Mononuclear cell (primary cell): ENCODE results near the gene MAFG. TPM values are rescaled to one million over a fixed set of nuclear protein-coding genes. Genes with fewer than 3 reads are reported as not detected.

Source experiments
- H3K27me3 ChIP-seq: 2 replicates; pipeline ENCODE4 v1.6.0; 2011; ENCODE audit warnings: low read length, control low read depth; ENCODE audit not compliant: insufficient read depth
- H3K4me1 ChIP-seq: 2 replicates; pipeline ENCODE4 v1.5.1; 2011; ENCODE audit warnings: mild to moderate bottlenecking, low read length, control low read depth; ENCODE audit not compliant: insufficient read depth
- H3K4me3 ChIP-seq: 2 replicates; pipeline ENCODE4 v1.5.1; 2011; ENCODE audit warnings: mild to moderate bottlenecking, low read length, moderate library complexity
- H3K9me3 ChIP-seq: 2 replicates; pipeline ENCODE4 v1.5.1; 2011; ENCODE audit warnings: low read depth, mild to moderate bottlenecking, control low read depth, low read length
- total RNA-seq: library from RNA; depleted of rRNA; stranded (reverse); fragments of >200 nt; gene quantifications from one replicate; pipeline ENCODE4 v1.2.3, GENCODE V29; 2012

Gene MAFG
- 14.9 TPM for total RNA-seq

GRCh38 chr17:81927653-81928543 lies at the start of gene MAFG:
MAFG (minus strand) TSS chr17:81927735; CDS start chr17:81923185, 4,550 bp downstream.
- Histone ChIP-seq H3K4me1 (peaks cover 45% of the 10 kb centered on the region), H3K9me3 (no peaks in the 10 kb centered on the region), H3K4me3 (peak within 1 kb of the TSS; percentile 60), H3K27me3 (peaks cover 16% of the 10 kb centered on the region)

- Histone ChIP-seq H3K27me3 (no peaks in the 10 kb centered on the region), H3K4me3 (peak overlapping the region; percentile 67), H3K4me1 (peaks cover 40% of the 10 kb centered on the region), H3K9me3 (no peaks in the 10 kb centered on the region)
Measured at GRCh38 chr17:81976332-81977210, 49.0 kb upstream of the MAFG start.

GRCh38 chr17:81973432-81973831 lies 45.9 kb upstream of the MAFG start:
- H3K4me1 ChIP-seq: peaks cover 25% of the 10 kb centered on the region
- H3K4me3 ChIP-seq: no peak overlapping the region
- no peaks in the 10 kb centered on the region for H3K9me3 ChIP-seq
- no peaks in the 10 kb centered on the region for H3K27me3 ChIP-seq

GRCh38 chr17:81968850-81969812 lies 41.6 kb upstream of the MAFG start:
- Histone ChIP-seq H3K4me1 (peaks cover 34% of the 10 kb centered on the region), H3K4me3 (no peak overlapping the region), H3K27me3 (no peaks in the 10 kb centered on the region), H3K9me3 (no peaks in the 10 kb centered on the region)

- no peak overlapping the region for H3K4me3 ChIP-seq
- peaks cover 34% of the 10 kb centered on the region for H3K4me1 ChIP-seq
- H3K27me3 ChIP-seq: no peaks in the 10 kb centered on the region
- H3K9me3 ChIP-seq: no peaks in the 10 kb centered on the region
Measured at GRCh38 chr17:81968396-81968745, 40.8 kb upstream of the MAFG start.

- peaks cover 34% of the 10 kb centered on the region for H3K4me1 ChIP-seq
- H3K27me3 ChIP-seq: peaks cover 3% of the 10 kb centered on the region
- H3K9me3 ChIP-seq: no peaks in the 10 kb centered on the region
- H3K4me3 ChIP-seq: no peak overlapping the region
Measured at GRCh38 chr17:81967533-81968395, 40.2 kb upstream of the MAFG start.

- H3K4me3 ChIP-seq: no peak overlapping the region
- H3K9me3 ChIP-seq: no peaks in the 10 kb centered on the region
- H3K4me1 ChIP-seq: peaks cover 34% of the 10 kb centered on the region
- peaks cover 7% of the 10 kb centered on the region for H3K27me3 ChIP-seq
Measured at GRCh38 chr17:81967244-81967532, 39.7 kb upstream of the MAFG start.

- peaks cover 13% of the 10 kb centered on the region for H3K27me3 ChIP-seq
- H3K9me3 ChIP-seq: no peaks in the 10 kb centered on the region
- peaks cover 34% of the 10 kb centered on the region for H3K4me1 ChIP-seq
- H3K4me3 ChIP-seq: no peak overlapping the region
Measured at GRCh38 chr17:81966343-81967243, 39.1 kb upstream of the MAFG start.

- H3K4me3 ChIP-seq: no peak overlapping the region
- no peaks in the 10 kb centered on the region for H3K9me3 ChIP-seq
- peaks cover 47% of the 10 kb centered on the region for H3K4me1 ChIP-seq
- peaks cover 20% of the 10 kb centered on the region for H3K27me3 ChIP-seq
Measured at GRCh38 chr17:81964081-81964849, 36.7 kb upstream of the MAFG start.

- H3K9me3 ChIP-seq: no peaks in the 10 kb centered on the region
- H3K4me1 ChIP-seq: peaks cover 37% of the 10 kb centered on the region
- peaks cover 31% of the 10 kb centered on the region for H3K27me3 ChIP-seq
- no peak overlapping the region for H3K4me3 ChIP-seq
Measured at GRCh38 chr17:81962499-81963441, 35.2 kb upstream of the MAFG start.

- peaks cover 28% of the 10 kb centered on the region for H3K4me1 ChIP-seq
- H3K9me3 ChIP-seq: no peaks in the 10 kb centered on the region
- H3K27me3 ChIP-seq: peaks cover 31% of the 10 kb centered on the region
- no peak overlapping the region for H3K4me3 ChIP-seq
Measured at GRCh38 chr17:81961521-81962498, 34.3 kb upstream of the MAFG start.
